Stimulated activated memory B cell treated with anti-CD40 and anti-IgM and Interleukin-4, amounts not matched to agents 10 μg/mL and 1 μg/mL and 100 μg/mL, for 72 hours (primary cell): ENCODE results near the gene AHCYL1.

Source experiments
- ATAC-seq: fragments of 150-1000 bp; cut with Tn5 transposase; 2 replicates; pipeline ENCODE4 v1.10.0; 2021
- H3K27ac Mint-ChIP-seq: one replicate; pipeline ENCODE4 v1.8.0; 2022; ENCODE audit warnings: mild to moderate bottlenecking, mixed read lengths
- H3K27me3 Mint-ChIP-seq: one replicate; pipeline ENCODE4 v1.8.0; 2022; ENCODE audit warnings: mixed read lengths
- H3K36me3 Mint-ChIP-seq: one replicate; pipeline ENCODE4 v1.8.0; 2022; ENCODE audit warnings: mixed read lengths
- H3K4me1 Mint-ChIP-seq: one replicate; pipeline ENCODE4 v1.8.0; 2022; ENCODE audit warnings: mixed read lengths
- H3K4me3 Mint-ChIP-seq: one replicate; pipeline ENCODE4 v1.8.0; 2022; ENCODE audit warnings: mild to moderate bottlenecking, moderate library complexity, mixed read lengths
- H3K9me3 Mint-ChIP-seq: one replicate; pipeline ENCODE4 v1.8.0; 2022; ENCODE audit warnings: mixed read lengths

The AHCYL1 gene

GRCh38 chr1:110053552-110054428 lies 69.2 kb downstream of the AHCYL1 start:
- Mint-ChIP-seq H3K4me1 (peaks cover 7% of the 10 kb centered on the region), H3K27ac (no peak overlapping the region), H3K36me3 (peaks cover 78% of the 10 kb centered on the region), H3K4me3 (no peak overlapping the region), H3K9me3 (no peaks in the 10 kb centered on the region), H3K27me3 (no peaks in the 10 kb centered on the region)
- peak; percentile 79 for ATAC-seq

- Mint-ChIP-seq H3K27ac (no peak overlapping the region), H3K4me1 (peaks cover 7% of the 10 kb centered on the region), H3K27me3 (no peaks in the 10 kb centered on the region), H3K36me3 (peaks cover 75% of the 10 kb centered on the region), H3K4me3 (no peak overlapping the region), H3K9me3 (no peaks in the 10 kb centered on the region)
- ATAC-seq, result no peak
Observed at GRCh38 chr1:110055493-110056284, 71.1 kb downstream of the AHCYL1 start.

GRCh38 chr1:110056285-110056683 lies 71.7 kb downstream of the AHCYL1 start:
- Mint-ChIP-seq H3K4me1 (peaks cover 7% of the 10 kb centered on the region), H3K4me3 (no peak overlapping the region), H3K36me3 (peaks cover 75% of the 10 kb centered on the region), H3K9me3 (no peaks in the 10 kb centered on the region), H3K27ac (no peak overlapping the region), H3K27me3 (no peaks in the 10 kb centered on the region)
- no peak for ATAC-seq

- Mint-ChIP-seq H3K9me3 (no peaks in the 10 kb centered on the region), H3K27me3 (no peaks in the 10 kb centered on the region), H3K4me1 (peaks cover 7% of the 10 kb centered on the region), H3K27ac (no peak overlapping the region), H3K36me3 (peaks cover 73% of the 10 kb centered on the region), H3K4me3 (no peak overlapping the region)
- no peak for ATAC-seq
Observed at GRCh38 chr1:110056776-110057175, 72.2 kb downstream of the AHCYL1 start.

- H3K4me3 Mint-ChIP-seq, result no peak overlapping the region
- ATAC-seq, result no peak
Observed at GRCh38 chr1:110057963-110058518, 73.5 kb downstream of the AHCYL1 start.

GRCh38 chr1:110058591-110058990 lies 74.0 kb downstream of the AHCYL1 start:
- no peak overlapping the region for H3K27ac Mint-ChIP-seq
- no peak for ATAC-seq
- no peaks in the 10 kb centered on the region for H3K27me3 Mint-ChIP-seq
- no peak overlapping the region for H3K4me3 Mint-ChIP-seq
- no peaks in the 10 kb centered on the region for H3K9me3 Mint-ChIP-seq
- H3K4me1 Mint-ChIP-seq, result peaks cover 3% of the 10 kb centered on the region
- peaks cover 64% of the 10 kb centered on the region for H3K36me3 Mint-ChIP-seq

More at GRCh38 chr1:110057963-110058518, 73.5 kb downstream of the AHCYL1 start:
- Mint-ChIP-seq H3K36me3 (peaks cover 67% of the 10 kb centered on the region), H3K4me1 (peaks cover 7% of the 10 kb centered on the region), H3K27me3 (no peaks in the 10 kb centered on the region), H3K9me3 (no peaks in the 10 kb centered on the region), H3K27ac (no peak overlapping the region)

GRCh38 chr1:110059133-110059863 lies 74.7 kb downstream of the AHCYL1 start:
- H3K4me1 Mint-ChIP-seq, result no peaks in the 10 kb centered on the region
- peaks cover 62% of the 10 kb centered on the region for H3K36me3 Mint-ChIP-seq
- H3K9me3 Mint-ChIP-seq, result no peaks in the 10 kb centered on the region
- no peak overlapping the region for H3K27ac Mint-ChIP-seq
- no peak overlapping the region for H3K4me3 Mint-ChIP-seq
- H3K27me3 Mint-ChIP-seq, result no peaks in the 10 kb centered on the region
- ATAC-seq, result no peak

GRCh38 chr1:110060034-110060661 lies 75.6 kb downstream of the AHCYL1 start:
- Mint-ChIP-seq H3K27me3 (peaks cover 4% of the 10 kb centered on the region), H3K9me3 (no peaks in the 10 kb centered on the region), H3K36me3 (peaks cover 55% of the 10 kb centered on the region), H3K4me1 (no peaks in the 10 kb centered on the region), H3K4me3 (no peak overlapping the region), H3K27ac (no peak overlapping the region)
- peak; percentile 61 for ATAC-seq

- Mint-ChIP-seq H3K27ac (no peak overlapping the region), H3K4me1 (no peaks in the 10 kb centered on the region), H3K27me3 (peaks cover 9% of the 10 kb centered on the region), H3K36me3 (peaks cover 51% of the 10 kb centered on the region), H3K4me3 (no peak overlapping the region), H3K9me3 (no peaks in the 10 kb centered on the region)
- ATAC-seq, result no peak
Observed at GRCh38 chr1:110060662-110061060, 76.1 kb downstream of the AHCYL1 start.

GRCh38 chr1:110061341-110061740 lies 76.8 kb downstream of the AHCYL1 start:
- Mint-ChIP-seq H3K27me3 (peaks cover 16% of the 10 kb centered on the region), H3K9me3 (no peaks in the 10 kb centered on the region), H3K27ac (no peak overlapping the region), H3K4me3 (no peak overlapping the region), H3K36me3 (peaks cover 44% of the 10 kb centered on the region), H3K4me1 (no peaks in the 10 kb centered on the region)
- ATAC-seq, result no peak

- Mint-ChIP-seq H3K27ac (no peak overlapping the region), H3K4me3 (no peak overlapping the region), H3K27me3 (peaks cover 28% of the 10 kb centered on the region), H3K4me1 (peaks cover under 1% of the 10 kb centered on the region), H3K9me3 (no peaks in the 10 kb centered on the region), H3K36me3 (peaks cover 32% of the 10 kb centered on the region)
- ATAC-seq, result no peak
Observed at GRCh38 chr1:110062612-110063011, 78.0 kb downstream of the AHCYL1 start.

- no peak overlapping the region for H3K4me3 Mint-ChIP-seq
- peaks cover 12% of the 10 kb centered on the region for H3K4me1 Mint-ChIP-seq
Observed at GRCh38 chr1:110063781-110064180, 79.2 kb downstream of the AHCYL1 start.

GRCh38 chr1:110064576-110065337 lies 80.2 kb downstream of the AHCYL1 start:
- H3K4me3 Mint-ChIP-seq, result no peak overlapping the region
- no peak overlapping the region for H3K27ac Mint-ChIP-seq
- H3K4me1 Mint-ChIP-seq, result peaks cover 20% of the 10 kb centered on the region
- peaks cover 49% of the 10 kb centered on the region for H3K27me3 Mint-ChIP-seq
- no peak for ATAC-seq
- no peaks in the 10 kb centered on the region for H3K9me3 Mint-ChIP-seq
- peaks cover 19% of the 10 kb centered on the region for H3K36me3 Mint-ChIP-seq

More at GRCh38 chr1:110063781-110064180, 79.2 kb downstream of the AHCYL1 start:
- H3K27me3 Mint-ChIP-seq, result peaks cover 39% of the 10 kb centered on the region
- H3K27ac Mint-ChIP-seq, result no peak overlapping the region
- H3K9me3 Mint-ChIP-seq, result no peaks in the 10 kb centered on the region
- no peak for ATAC-seq
- H3K36me3 Mint-ChIP-seq, result peaks cover 22% of the 10 kb centered on the region

- Mint-ChIP-seq H3K27ac (no peak overlapping the region), H3K9me3 (no peaks in the 10 kb centered on the region), H3K4me3 (no peak overlapping the region)
Observed at GRCh38 chr1:110065841-110066240, 81.3 kb downstream of the AHCYL1 start.

More at GRCh38 chr1:110065841-110066240, 81.3 kb downstream of the AHCYL1 start:
- Mint-ChIP-seq H3K36me3 (peaks cover 12% of the 10 kb centered on the region), H3K27me3 (peaks cover 57% of the 10 kb centered on the region), H3K4me1 (peaks cover 26% of the 10 kb centered on the region)
- ATAC-seq, result no peak
